CD1c-positive myeloid dendritic cell (primary cell): ENCODE results near the gene EVI5L.

Experiments
- DNase-seq: peaks from one replicate; pipeline ENCODE4 v3.0.0-alpha.2; 2016; ENCODE audit errors: extremely low spot score

EVI5L gene

DNA sequence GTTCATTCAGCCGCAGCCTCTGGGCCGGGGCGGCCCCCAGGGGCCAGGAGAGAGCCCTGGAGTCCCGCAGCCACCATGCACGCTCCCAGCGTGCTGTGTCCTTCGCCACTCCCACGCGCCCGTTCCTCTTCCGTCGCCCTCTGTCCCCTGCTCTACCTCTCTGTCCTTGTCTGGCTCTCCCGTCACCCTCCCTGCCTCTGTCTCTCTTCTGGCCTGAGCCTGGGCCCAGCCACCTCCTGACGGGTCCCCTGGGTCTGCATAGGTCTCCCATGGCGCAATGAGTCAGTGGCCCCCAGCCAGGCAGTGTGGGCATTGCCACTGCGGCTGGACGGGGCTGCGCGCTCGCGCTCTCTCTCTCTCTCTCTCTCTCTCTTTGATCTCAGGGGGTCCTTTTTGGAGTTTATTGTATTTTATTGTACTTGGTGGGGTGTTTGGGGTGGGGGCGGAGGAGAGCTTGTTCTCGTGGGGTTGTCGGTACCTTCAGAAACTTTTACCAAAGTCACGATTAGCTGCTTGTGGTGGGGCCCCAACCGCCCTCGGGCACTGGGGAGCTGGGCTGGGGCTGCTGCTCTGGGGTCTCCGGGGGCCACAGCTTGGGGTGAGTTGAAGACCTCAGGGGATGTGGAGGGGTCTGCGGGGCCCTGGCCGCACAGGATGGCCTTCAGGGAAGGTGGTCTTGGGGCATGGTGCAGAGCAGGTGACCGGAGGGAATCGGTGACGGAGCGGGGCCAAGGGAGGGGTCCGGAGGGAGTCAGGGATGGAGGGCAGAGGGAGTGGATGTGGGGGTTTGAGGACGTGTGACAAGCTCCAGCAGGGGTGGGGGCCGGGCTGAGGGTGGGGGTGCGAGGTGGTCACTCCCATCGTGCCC, 82.9 kb downstream of the EVI5L start:
- no peak for DNase-seq

DNA sequence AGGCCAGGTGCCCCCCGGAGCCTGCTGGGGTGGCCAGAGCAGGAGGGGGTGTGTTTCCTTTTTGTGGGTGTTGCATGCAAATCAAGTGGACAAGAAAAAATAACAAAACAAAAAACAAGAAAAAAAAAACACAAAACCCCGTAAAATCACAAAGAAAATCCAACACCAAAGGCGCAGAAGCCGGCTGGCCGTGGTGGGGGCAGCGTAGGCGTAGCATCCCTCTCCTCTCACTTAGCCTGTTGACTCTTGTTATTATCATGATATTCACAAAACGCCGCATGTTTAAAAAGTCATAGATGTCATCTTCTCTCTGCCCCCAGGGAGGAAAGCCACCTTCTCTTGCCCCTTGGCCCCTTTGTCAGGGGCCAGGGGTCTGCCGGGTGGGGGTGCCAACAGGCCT, 83.6 kb downstream of the EVI5L start:
- DNase-seq: no peak

DNA sequence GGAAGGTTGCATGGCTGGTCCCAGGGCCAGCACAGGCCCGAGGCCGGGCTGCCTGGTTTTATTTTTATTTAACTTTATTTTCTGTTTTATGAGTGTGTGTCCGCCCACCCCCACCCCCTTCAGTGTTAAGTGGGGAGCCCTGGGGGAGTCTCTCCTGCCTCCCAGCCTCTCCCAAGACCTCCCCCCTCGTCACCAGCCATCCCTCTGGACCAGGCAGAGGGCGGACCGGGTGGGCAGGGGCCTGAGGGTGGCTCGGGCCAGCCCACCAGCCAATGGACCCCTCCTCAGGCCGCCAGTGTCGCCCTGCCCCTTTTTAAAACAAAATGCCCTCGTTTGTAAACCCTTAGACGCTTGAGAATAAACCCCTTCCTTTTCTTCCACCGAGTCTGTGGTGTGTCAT, 84.1 kb downstream of the EVI5L start:
- DNase-seq: no peak
